Liver (tissue), 9 donors: ENCODE data around the gene KIAA0930. TPM values are rescaled to one million over a fixed set of nuclear protein-coding genes. Genes with fewer than 3 reads are reported as not detected.

Source experiments
- DNase-seq: peaks from one replicate; pipeline ENCODE4 v3.0.0-alpha.2; 2017; ENCODE audit warnings: low spot score
- H3K27ac ChIP-seq, 2 donors: one replicate each; pipeline ENCODE4 v1.7.0; 2013; ENCODE audit warnings: inconsistent platforms in 2 of 2, low read length in 2 of 2, control low read depth in 1 of 2, low read depth in 1 of 2, mild to moderate bottlenecking in 1 of 2
- H3K27me3 ChIP-seq, 4 donors: one replicate each; pipeline versions ENCODE4 v1.6.1 to v1.7.0; 2013; ENCODE audit warnings: low read length in 3 of 4, inconsistent platforms in 1 of 4, mild to moderate bottlenecking in 1 of 4, moderate library complexity in 1 of 4; ENCODE audit not compliant: control insufficient read depth in 4 of 4, insufficient read depth in 4 of 4
- H3K36me3 ChIP-seq, 4 donors: one replicate each; pipeline versions ENCODE4 v1.6.1 to v1.7.0; 2013; ENCODE audit warnings: low read length in 3 of 4, mild to moderate bottlenecking in 3 of 4, low read depth in 1 of 4, moderate library complexity in 1 of 4; ENCODE audit not compliant: control insufficient read depth in 4 of 4, insufficient read depth in 3 of 4
- H3K4me1 ChIP-seq, 4 donors: one replicate each; pipeline versions ENCODE4 v1.6.1 to v1.7.0; 2013; ENCODE audit warnings: low read length in 3 of 4, mild to moderate bottlenecking in 3 of 4, moderate library complexity in 1 of 4; ENCODE audit not compliant: control insufficient read depth in 4 of 4, insufficient read depth in 4 of 4
- H3K4me3 ChIP-seq, 3 donors: one replicate each; pipeline versions ENCODE4 v1.6.1 to v1.7.0; 2013; ENCODE audit warnings: low read length in 3 of 3, control low read depth in 1 of 3, low read depth in 1 of 3, mild to moderate bottlenecking in 1 of 3
- H3K9ac ChIP-seq, 2 donors: one replicate each; pipeline ENCODE4 v1.7.0; 2013; ENCODE audit warnings: low read length in 2 of 2, mild to moderate bottlenecking in 2 of 2, moderate library complexity in 2 of 2, control low read depth in 1 of 2, low read depth in 1 of 2
- H3K9me3 ChIP-seq, 4 donors: one replicate each; pipeline versions ENCODE4 v1.6.1 to v1.7.0; 2013; ENCODE audit warnings: low read length in 3 of 4; ENCODE audit not compliant: control insufficient read depth in 4 of 4
- EGR1 ChIP-seq, 2 donors: IDR thresholded peaks; 2 replicates each; pipeline ENCODE4 v1.6.1; 2016 to 2018; ENCODE audit warnings: antibody characterized with exemption in 2 of 2, low read depth in 2 of 2
- FOXA1 ChIP-seq: IDR thresholded peaks from 2 replicates; pipeline ENCODE4 v1.6.1; 2016; ENCODE audit warnings: antibody characterized with exemption
- FOXA2 ChIP-seq: IDR thresholded peaks from 2 replicates; pipeline ENCODE4 v1.6.1; 2016; ENCODE audit warnings: antibody characterized with exemption
- GABPA ChIP-seq, 2 donors: IDR thresholded peaks in 1 of 2; conservative IDR thresholded peaks in 1 of 2; 2 replicates each; pipeline ENCODE4 v1.6.1; 2016; ENCODE audit warnings: antibody characterized with exemption in 2 of 2, mild to moderate bottlenecking in 1 of 2, moderate library complexity in 1 of 2
- HNF4G ChIP-seq: IDR thresholded peaks from 2 replicates; pipeline ENCODE4 v1.6.1; 2016; ENCODE audit warnings: antibody characterized with exemption
- JUND ChIP-seq, 2 donors: IDR thresholded peaks; 2 replicates each; pipeline ENCODE4 v1.6.1; 2016; ENCODE audit warnings: antibody characterized with exemption in 2 of 2
- NR2F2 ChIP-seq: IDR thresholded peaks from 2 replicates; pipeline ENCODE4 v1.6.1; 2016; ENCODE audit warnings: antibody characterized with exemption
- RAD21 ChIP-seq, 2 donors: IDR thresholded peaks; 2 replicates each; pipeline ENCODE4 v1.6.1; 2016; ENCODE audit warnings: antibody characterized with exemption in 2 of 2, mild to moderate bottlenecking in 2 of 2
- RXRA ChIP-seq, 2 donors: IDR thresholded peaks; 2 replicates each; pipeline ENCODE4 v1.6.1; 2017 to 2018; ENCODE audit warnings: antibody characterized with exemption in 2 of 2, mild to moderate bottlenecking in 1 of 2
- TAF1 ChIP-seq: conservative IDR thresholded peaks from 2 replicates; pipeline ENCODE4 v1.6.1; 2016; ENCODE audit warnings: antibody characterized with exemption, mild to moderate bottlenecking
- YY1 ChIP-seq: IDR thresholded peaks from 2 replicates; pipeline ENCODE4 v1.6.1; 2016; ENCODE audit warnings: antibody characterized with exemption, mild to moderate bottlenecking
- WGBS: extraction: QIAGEN DNeasy Blood & Tissue Kit; methylation state at CpG from one replicate; pipeline ENCODE4 v1.1.7; 2013; 5-methylcytosine and 5-hydroxymethylcytosine counted together
- polyA plus RNA-seq, 2 donors: library from polyadenylated mRNA; stranded (reverse) in 1 of 2; unstranded in 1 of 2; fragments of 200-250 nt in 1 of 2; fragments of >200 nt in 1 of 2; fragmentation: Nextera tagmentation in 1 of 2; extraction: Ambion mirVana in 1 of 2; gene quantifications; one replicate each; pipeline versions ENCODE4 v1.2.1 to v1.2.3, GENCODE V29; 2013 to 2015
- total RNA-seq, 2 donors: library from RNA; depleted of rRNA; stranded (reverse); fragments of >200 nt; gene quantifications; one replicate each; pipeline ENCODE4 v1.2.3, GENCODE V29; 2014
- TF ChIP-seq, protein P1 (sequence below): IDR thresholded peaks from 2 replicates; pipeline ENCODE4 v1.6.1; 2016; ENCODE audit warnings: antibody characterized with exemption
- TF ChIP-seq, protein P2 (sequence below): IDR thresholded peaks from 2 replicates; pipeline ENCODE4 v1.6.1; 2016; ENCODE audit warnings: antibody characterized with exemption
- TF ChIP-seq, protein P3 (sequence below): IDR thresholded peaks from 2 replicates; pipeline ENCODE4 v1.6.1; 2016; ENCODE audit warnings: antibody characterized with exemption, mild to moderate bottlenecking
- TF ChIP-seq, protein P4 (sequence below): fragments of 150-350 bp; IDR thresholded peaks from 2 replicates; pipeline ENCODE4 v1.5.1; 2017; ENCODE audit warnings: improper control_type of control experiment, low read depth, low read length; ENCODE audit not compliant: missing input control
- TF ChIP-seq, protein P5 (sequence below): IDR thresholded peaks from 2 replicates; pipeline ENCODE4 v1.6.1; 2016; ENCODE audit warnings: antibody characterized with exemption
- donor health status: healthy.
- donor health status: healthy.
- donor health status: healthy.
- donor health status: healthy.
- donor health status: healthy.

Gene KIAA0930
- total and polyA plus RNA-seq, 4 donors, result 6.1 to 30.0 (median 17.6) TPM

DNA sequence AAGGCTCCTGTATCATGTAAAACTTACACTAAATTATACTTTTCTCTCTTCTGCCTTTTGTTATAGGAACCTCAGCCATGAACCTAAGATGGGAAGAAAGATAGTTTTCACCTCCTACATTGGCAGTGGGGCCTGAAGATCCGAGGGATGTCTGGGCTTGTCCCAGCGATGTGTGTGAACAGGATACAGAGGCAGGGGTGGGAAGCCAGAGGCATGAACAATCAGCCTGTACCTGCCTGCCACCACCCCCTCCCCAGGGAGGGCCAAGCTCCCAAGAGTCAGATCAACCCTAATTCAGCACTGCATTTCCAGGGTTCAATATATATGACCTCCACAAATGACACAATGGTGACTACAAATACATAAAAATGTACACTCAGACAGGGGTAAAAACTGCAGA lies 9.4 kb downstream of the KIAA0930 start:
- no peak for DNase-seq
- Histone ChIP-seq H3K4me1 (peaks cover 4 to 21% (median 9%) of the 10 kb centered on the region in 4 donors), H3K4me3 (no peak overlapping the region), H3K27me3 (no peaks in the 10 kb centered on the region), H3K9ac (no peak overlapping the region), H3K36me3 (no peaks in the 10 kb centered on the region), H3K9me3 (no peaks in the 10 kb centered on the region), H3K27ac (no peak overlapping the region)
- no peak for TF ChIP-seq HNF4G
- TF ChIP-seq RXRA (IDR thresholded peaks at IDR 0.05), result no peak
- TF ChIP-seq, protein P1, sequence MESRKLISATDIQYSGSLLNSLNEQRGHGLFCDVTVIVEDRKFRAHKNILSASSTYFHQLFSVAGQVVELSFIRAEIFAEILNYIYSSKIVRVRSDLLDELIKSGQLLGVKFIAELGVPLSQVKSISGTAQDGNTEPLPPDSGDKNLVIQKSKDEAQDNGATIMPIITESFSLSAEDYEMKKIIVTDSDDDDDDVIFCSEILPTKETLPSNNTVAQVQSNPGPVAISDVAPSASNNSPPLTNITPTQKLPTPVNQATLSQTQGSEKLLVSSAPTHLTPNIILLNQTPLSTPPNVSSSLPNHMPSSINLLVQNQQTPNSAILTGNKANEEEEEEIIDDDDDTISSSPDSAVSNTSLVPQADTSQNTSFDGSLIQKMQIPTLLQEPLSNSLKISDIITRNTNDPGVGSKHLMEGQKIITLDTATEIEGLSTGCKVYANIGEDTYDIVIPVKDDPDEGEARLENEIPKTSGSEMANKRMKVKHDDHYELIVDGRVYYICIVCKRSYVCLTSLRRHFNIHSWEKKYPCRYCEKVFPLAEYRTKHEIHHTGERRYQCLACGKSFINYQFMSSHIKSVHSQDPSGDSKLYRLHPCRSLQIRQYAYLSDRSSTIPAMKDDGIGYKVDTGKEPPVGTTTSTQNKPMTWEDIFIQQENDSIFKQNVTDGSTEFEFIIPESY, result no peak
- no peak for TF ChIP-seq RAD21 (IDR thresholded peaks at IDR 0.05)
- no peak for TF ChIP-seq TAF1
- TF ChIP-seq, protein P2, sequence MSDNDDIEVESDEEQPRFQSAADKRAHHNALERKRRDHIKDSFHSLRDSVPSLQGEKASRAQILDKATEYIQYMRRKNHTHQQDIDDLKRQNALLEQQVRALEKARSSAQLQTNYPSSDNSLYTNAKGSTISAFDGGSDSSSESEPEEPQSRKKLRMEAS, result no peak
- TF ChIP-seq, protein P3, sequence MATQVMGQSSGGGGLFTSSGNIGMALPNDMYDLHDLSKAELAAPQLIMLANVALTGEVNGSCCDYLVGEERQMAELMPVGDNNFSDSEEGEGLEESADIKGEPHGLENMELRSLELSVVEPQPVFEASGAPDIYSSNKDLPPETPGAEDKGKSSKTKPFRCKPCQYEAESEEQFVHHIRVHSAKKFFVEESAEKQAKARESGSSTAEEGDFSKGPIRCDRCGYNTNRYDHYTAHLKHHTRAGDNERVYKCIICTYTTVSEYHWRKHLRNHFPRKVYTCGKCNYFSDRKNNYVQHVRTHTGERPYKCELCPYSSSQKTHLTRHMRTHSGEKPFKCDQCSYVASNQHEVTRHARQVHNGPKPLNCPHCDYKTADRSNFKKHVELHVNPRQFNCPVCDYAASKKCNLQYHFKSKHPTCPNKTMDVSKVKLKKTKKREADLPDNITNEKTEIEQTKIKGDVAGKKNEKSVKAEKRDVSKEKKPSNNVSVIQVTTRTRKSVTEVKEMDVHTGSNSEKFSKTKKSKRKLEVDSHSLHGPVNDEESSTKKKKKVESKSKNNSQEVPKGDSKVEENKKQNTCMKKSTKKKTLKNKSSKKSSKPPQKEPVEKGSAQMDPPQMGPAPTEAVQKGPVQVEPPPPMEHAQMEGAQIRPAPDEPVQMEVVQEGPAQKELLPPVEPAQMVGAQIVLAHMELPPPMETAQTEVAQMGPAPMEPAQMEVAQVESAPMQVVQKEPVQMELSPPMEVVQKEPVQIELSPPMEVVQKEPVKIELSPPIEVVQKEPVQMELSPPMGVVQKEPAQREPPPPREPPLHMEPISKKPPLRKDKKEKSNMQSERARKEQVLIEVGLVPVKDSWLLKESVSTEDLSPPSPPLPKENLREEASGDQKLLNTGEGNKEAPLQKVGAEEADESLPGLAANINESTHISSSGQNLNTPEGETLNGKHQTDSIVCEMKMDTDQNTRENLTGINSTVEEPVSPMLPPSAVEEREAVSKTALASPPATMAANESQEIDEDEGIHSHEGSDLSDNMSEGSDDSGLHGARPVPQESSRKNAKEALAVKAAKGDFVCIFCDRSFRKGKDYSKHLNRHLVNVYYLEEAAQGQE, result no peak
- TF ChIP-seq JUND (IDR thresholded peaks at IDR 0.05), result no peak
- no peak for TF ChIP-seq EGR1 (IDR thresholded peaks at IDR 0.05; ENCODE audit: low read depth in 2 of 2)
- TF ChIP-seq FOXA1, result no peak
- no peak for TF ChIP-seq NR2F2
- TF ChIP-seq, protein P4, sequence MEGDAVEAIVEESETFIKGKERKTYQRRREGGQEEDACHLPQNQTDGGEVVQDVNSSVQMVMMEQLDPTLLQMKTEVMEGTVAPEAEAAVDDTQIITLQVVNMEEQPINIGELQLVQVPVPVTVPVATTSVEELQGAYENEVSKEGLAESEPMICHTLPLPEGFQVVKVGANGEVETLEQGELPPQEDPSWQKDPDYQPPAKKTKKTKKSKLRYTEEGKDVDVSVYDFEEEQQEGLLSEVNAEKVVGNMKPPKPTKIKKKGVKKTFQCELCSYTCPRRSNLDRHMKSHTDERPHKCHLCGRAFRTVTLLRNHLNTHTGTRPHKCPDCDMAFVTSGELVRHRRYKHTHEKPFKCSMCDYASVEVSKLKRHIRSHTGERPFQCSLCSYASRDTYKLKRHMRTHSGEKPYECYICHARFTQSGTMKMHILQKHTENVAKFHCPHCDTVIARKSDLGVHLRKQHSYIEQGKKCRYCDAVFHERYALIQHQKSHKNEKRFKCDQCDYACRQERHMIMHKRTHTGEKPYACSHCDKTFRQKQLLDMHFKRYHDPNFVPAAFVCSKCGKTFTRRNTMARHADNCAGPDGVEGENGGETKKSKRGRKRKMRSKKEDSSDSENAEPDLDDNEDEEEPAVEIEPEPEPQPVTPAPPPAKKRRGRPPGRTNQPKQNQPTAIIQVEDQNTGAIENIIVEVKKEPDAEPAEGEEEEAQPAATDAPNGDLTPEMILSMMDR, result no peak
- TF ChIP-seq GABPA (IDR thresholded peaks at IDR 0.05 in 1 of 2, conservative IDR thresholded peaks at IDR 0.05 in 1 of 2), result no peak
- TF ChIP-seq FOXA2, result no peak
- no peak for TF ChIP-seq YY1
- TF ChIP-seq, protein P5, sequence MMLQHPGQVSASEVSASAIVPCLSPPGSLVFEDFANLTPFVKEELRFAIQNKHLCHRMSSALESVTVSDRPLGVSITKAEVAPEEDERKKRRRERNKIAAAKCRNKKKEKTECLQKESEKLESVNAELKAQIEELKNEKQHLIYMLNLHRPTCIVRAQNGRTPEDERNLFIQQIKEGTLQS, result no peak
- WGBS, result 88% methylated on average over 2 of the region's 2 CpGs
